Measurements from ENCODE around the gene PRAMEF5. TPM values are rescaled to one million over a fixed set of nuclear protein-coding genes. Genes with fewer than 3 reads are reported as not detected.
"Not testable (repeated sequence)": the region's sequence is repeated elsewhere in the genome, so short reads cannot be mapped to it uniquely, and the experiment has no call there.

PRAMEF5 gene
- total and polyA plus RNA-seq, 2 donors (not counting 1 experiment from before 2014, with no cell fraction given) = not detected

DNA sequence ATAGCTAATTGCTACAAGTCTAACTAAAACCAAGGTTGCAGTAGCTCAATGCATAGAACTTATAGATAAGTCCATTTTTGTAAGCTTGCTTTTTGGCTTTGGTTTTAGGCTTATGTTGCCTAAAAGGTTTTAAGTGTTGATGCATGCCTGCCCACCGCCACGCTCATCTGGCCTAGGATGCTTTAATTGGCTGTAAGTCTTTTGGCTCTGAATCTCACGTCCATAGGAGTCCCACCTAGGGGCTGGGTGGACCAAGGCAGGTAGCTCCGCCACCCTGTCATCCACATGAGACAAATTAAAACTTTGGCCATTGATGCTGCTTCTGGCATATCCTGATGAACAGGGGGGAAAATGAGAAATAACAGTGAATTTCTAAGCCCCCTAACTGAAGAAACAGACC, 16.4 kb upstream of the PRAMEF5 start:
- not testable (repeated sequence) for H3K4me3 Mint-ChIP-seq

GRCh38 chr1:13239633-13240032, 14.4 kb upstream of the PRAMEF5 start:
- H3K27me3 ChIP-seq (replicated peaks in 1 of 4; ENCODE audit: control extremely low read depth in 1 of 4, control insufficient read depth in 3 of 4, insufficient read depth in 4 of 4, low read length in 3 of 4); H3K4me2 ChIP-seq (replicated peaks; ENCODE audit: low read depth, low read length, poor library complexity, severe bottlenecking); H3K4me3 Mint-ChIP-seq; H3K36me3 ChIP-seq (replicated peaks in 1 of 2; ENCODE audit: control extremely low read depth in 1 of 2, control insufficient read depth in 1 of 2, extremely low read depth in 1 of 2, insufficient read depth in 2 of 2, low read length in 1 of 2); H4K20me1 ChIP-seq (ENCODE audit: control insufficient read depth, insufficient read depth, low read length, poor library complexity, severe bottlenecking); H3K9me3 ChIP-seq (ENCODE audit: control extremely low read depth in 1 of 3, control insufficient read depth in 2 of 3, insufficient read depth in 1 of 3, low read length in 2 of 3); H3K4me3 ChIP-seq (ENCODE audit: control extremely low read depth in 1 of 5, extremely low read depth in 1 of 5, insufficient read depth in 1 of 5, low read depth in 2 of 5, low read length in 4 of 5); H2AFZ ChIP-seq (ENCODE audit: insufficient read depth, low read depth, low read length, poor library complexity, severe bottlenecking); H3K4me1 ChIP-seq (ENCODE audit: control insufficient read depth in 2 of 2, insufficient read depth in 2 of 2, low read length in 2 of 2); POLR2A ChIA-PET; H3K9me3 Mint-ChIP-seq (ENCODE audit: insufficient read depth); intact Hi-C loops (cut with micrococcal nuclease); DNase-seq; H3K27me3 Mint-ChIP-seq; H3K79me2 ChIP-seq (ENCODE audit: control insufficient read depth, insufficient read depth, low read length); H3K27ac ChIP-seq (ENCODE audit: low read length in 2 of 2); H3K4me1 Mint-ChIP-seq; ATAC-seq (ENCODE audit: low read depth); H3K9ac ChIP-seq (ENCODE audit: low read length); H3K27ac Mint-ChIP-seq: not testable (repeated sequence)
- 90% methylated on average over 4 of the region's 4 CpGs for WGBS (ENCODE audit: insufficient coverage)
- CTCF ChIA-PET = interaction anchor here (0.7 kb wide), 1 partner anchor 10 kb away, joined by 3 read pairs; no protein-coding TSS in a partner anchor

More for the DNA sequence above, 16.4 kb upstream of the PRAMEF5 start:
- H4K20me1 ChIP-seq (ENCODE audit: control insufficient read depth, insufficient read depth, low read length, poor library complexity, severe bottlenecking); H3K27ac Mint-ChIP-seq; H3K4me1 Mint-ChIP-seq; DNase-seq; H3K4me1 ChIP-seq (ENCODE audit: control insufficient read depth in 2 of 2, insufficient read depth in 2 of 2, low read length in 2 of 2); H3K27ac ChIP-seq (ENCODE audit: low read length in 2 of 2); H3K79me2 ChIP-seq (ENCODE audit: control insufficient read depth, insufficient read depth, low read length); CTCF ChIA-PET; intact Hi-C loops (cut with micrococcal nuclease); H2AFZ ChIP-seq (ENCODE audit: insufficient read depth, low read depth, low read length, poor library complexity, severe bottlenecking); POLR2A ChIA-PET; H3K27me3 Mint-ChIP-seq; H3K27me3 ChIP-seq (replicated peaks in 1 of 4; ENCODE audit: control extremely low read depth in 1 of 4, control insufficient read depth in 3 of 4, insufficient read depth in 4 of 4, low read length in 3 of 4); H3K4me2 ChIP-seq (replicated peaks; ENCODE audit: low read depth, low read length, poor library complexity, severe bottlenecking); H3K9me3 ChIP-seq (ENCODE audit: control extremely low read depth in 1 of 3, control insufficient read depth in 2 of 3, insufficient read depth in 1 of 3, low read length in 2 of 3); H3K9ac ChIP-seq (ENCODE audit: low read length); H3K9me3 Mint-ChIP-seq (ENCODE audit: insufficient read depth); ATAC-seq (ENCODE audit: low read depth); H3K4me3 ChIP-seq (ENCODE audit: control extremely low read depth in 1 of 5, extremely low read depth in 1 of 5, insufficient read depth in 1 of 5, low read depth in 2 of 5, low read length in 4 of 5); H3K36me3 ChIP-seq (replicated peaks in 1 of 2; ENCODE audit: control extremely low read depth in 1 of 2, control insufficient read depth in 1 of 2, extremely low read depth in 1 of 2, insufficient read depth in 2 of 2, low read length in 1 of 2): not testable (repeated sequence)
- 77% methylated on average over 3 of the region's 4 CpGs for WGBS (ENCODE audit: insufficient coverage)

DNA sequence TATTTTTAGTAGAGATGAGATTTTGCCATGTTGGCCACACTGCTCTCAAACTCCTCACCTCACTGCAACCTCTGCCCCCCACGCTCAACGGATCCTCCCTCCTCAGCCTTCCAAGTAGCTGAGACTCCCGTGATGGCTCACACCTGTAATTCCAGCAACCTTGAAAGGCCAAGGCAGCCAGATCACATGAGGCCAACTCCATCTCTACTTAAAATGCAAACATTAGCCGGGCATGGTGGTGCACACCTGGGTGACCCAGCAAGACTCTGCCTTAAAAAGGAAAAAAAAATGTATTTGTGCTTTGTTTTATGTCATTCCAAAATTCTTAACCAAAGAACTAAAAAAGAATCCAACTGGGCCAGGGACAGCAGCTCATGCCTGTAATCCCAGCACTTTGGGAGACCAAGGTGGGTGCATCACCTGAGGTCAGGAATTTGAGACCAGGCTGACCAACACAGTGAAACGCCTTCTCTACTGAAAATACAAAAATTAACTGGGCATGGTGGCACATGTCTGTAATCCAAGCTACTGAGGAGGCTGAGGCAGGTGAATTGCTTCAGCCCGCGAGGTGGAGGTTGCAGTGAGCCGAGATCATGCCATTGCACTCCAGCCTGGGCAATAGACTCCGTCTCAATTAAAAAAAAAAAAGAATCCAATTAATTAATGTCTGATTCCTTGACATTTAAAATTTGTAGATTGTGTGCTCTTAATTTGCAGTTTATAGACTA, 10.3 kb upstream of the PRAMEF5 start:
- H3K9me3 ChIP-seq (ENCODE audit: control extremely low read depth in 1 of 3, control insufficient read depth in 2 of 3, insufficient read depth in 1 of 3, low read length in 2 of 3); H3K9ac ChIP-seq (ENCODE audit: low read length); H3K27ac Mint-ChIP-seq; H3K4me1 ChIP-seq (ENCODE audit: control insufficient read depth in 2 of 2, insufficient read depth in 2 of 2, low read length in 2 of 2); H3K4me3 ChIP-seq (ENCODE audit: control extremely low read depth in 1 of 5, extremely low read depth in 1 of 5, insufficient read depth in 1 of 5, low read depth in 2 of 5, low read length in 4 of 5); H4K20me1 ChIP-seq (ENCODE audit: control insufficient read depth, insufficient read depth, low read length, poor library complexity, severe bottlenecking); H3K27me3 Mint-ChIP-seq; H3K36me3 ChIP-seq (replicated peaks in 1 of 2; ENCODE audit: control extremely low read depth in 1 of 2, control insufficient read depth in 1 of 2, extremely low read depth in 1 of 2, insufficient read depth in 2 of 2, low read length in 1 of 2); H3K4me1 Mint-ChIP-seq; POLR2A ChIA-PET; H3K27ac ChIP-seq (ENCODE audit: low read length in 2 of 2); CTCF ChIA-PET; DNase-seq; ATAC-seq (ENCODE audit: low read depth); H3K4me3 Mint-ChIP-seq; intact Hi-C loops (cut with micrococcal nuclease); H3K27me3 ChIP-seq (replicated peaks in 1 of 4; ENCODE audit: control extremely low read depth in 1 of 4, control insufficient read depth in 3 of 4, insufficient read depth in 4 of 4, low read length in 3 of 4); H3K79me2 ChIP-seq (ENCODE audit: control insufficient read depth, insufficient read depth, low read length); H2AFZ ChIP-seq (ENCODE audit: insufficient read depth, low read depth, low read length, poor library complexity, severe bottlenecking); H3K9me3 Mint-ChIP-seq (ENCODE audit: insufficient read depth); H3K4me2 ChIP-seq (replicated peaks; ENCODE audit: low read depth, low read length, poor library complexity, severe bottlenecking): not testable (repeated sequence)
- 83% methylated on average over 6 of the region's 9 CpGs for WGBS (ENCODE audit: insufficient coverage)

DNA sequence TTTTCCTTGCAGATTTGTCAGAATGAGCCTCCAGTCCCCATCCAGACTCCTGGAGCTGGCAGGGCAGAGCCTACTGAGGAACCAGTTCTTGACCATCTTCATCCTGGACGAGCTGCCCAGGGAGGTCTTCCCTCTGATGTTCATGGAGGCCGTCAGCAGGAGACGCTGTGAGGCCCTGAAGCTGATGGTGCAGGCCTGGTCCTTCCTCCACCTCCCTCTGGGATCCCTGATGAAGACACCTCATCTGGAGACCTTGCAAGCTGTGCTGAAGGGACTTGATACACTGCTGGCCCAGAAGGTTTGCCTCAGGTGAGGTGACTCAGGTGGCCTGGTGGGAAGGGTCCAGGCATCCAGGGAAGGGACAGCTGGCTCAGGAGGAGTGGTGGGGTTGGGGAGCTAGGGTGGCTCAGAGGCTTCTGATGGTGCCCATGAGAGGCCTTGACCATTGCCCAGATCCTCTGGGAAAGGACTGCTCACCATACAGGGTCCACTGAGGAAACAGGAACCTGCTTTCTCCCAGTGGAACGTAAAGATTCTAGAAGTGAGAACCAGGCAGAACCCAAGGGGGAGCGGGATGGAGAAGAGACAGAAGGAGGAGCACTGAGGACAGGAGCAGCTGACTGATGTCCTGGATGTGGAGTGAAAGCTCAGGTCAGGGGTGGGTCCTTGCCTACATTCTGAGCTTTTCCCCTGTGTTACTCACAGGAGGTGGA, 8.0 kb upstream of the PRAMEF5 start:
- 76% methylated on average over 5 of the region's 5 CpGs for WGBS (ENCODE audit: insufficient coverage)
- H3K9ac ChIP-seq (ENCODE audit: low read length) = not testable (repeated sequence)

More for the DNA sequence above, 8.0 kb upstream of the PRAMEF5 start:
- H3K27ac ChIP-seq (ENCODE audit: low read length in 2 of 2); CTCF ChIA-PET; H3K4me2 ChIP-seq (replicated peaks; ENCODE audit: low read depth, low read length, poor library complexity, severe bottlenecking); H3K9me3 ChIP-seq (ENCODE audit: control extremely low read depth in 1 of 3, control insufficient read depth in 2 of 3, insufficient read depth in 1 of 3, low read length in 2 of 3); ATAC-seq (ENCODE audit: low read depth); H3K27me3 Mint-ChIP-seq; H3K4me1 ChIP-seq (ENCODE audit: control insufficient read depth in 2 of 2, insufficient read depth in 2 of 2, low read length in 2 of 2); H3K4me3 ChIP-seq (ENCODE audit: control extremely low read depth in 1 of 5, extremely low read depth in 1 of 5, insufficient read depth in 1 of 5, low read depth in 2 of 5, low read length in 4 of 5); H4K20me1 ChIP-seq (ENCODE audit: control insufficient read depth, insufficient read depth, low read length, poor library complexity, severe bottlenecking); H3K36me3 ChIP-seq (replicated peaks in 1 of 2; ENCODE audit: control extremely low read depth in 1 of 2, control insufficient read depth in 1 of 2, extremely low read depth in 1 of 2, insufficient read depth in 2 of 2, low read length in 1 of 2); H3K9me3 Mint-ChIP-seq (ENCODE audit: insufficient read depth); H3K4me3 Mint-ChIP-seq; H3K27me3 ChIP-seq (replicated peaks in 1 of 4; ENCODE audit: control extremely low read depth in 1 of 4, control insufficient read depth in 3 of 4, insufficient read depth in 4 of 4, low read length in 3 of 4); POLR2A ChIA-PET; H3K4me1 Mint-ChIP-seq; H3K79me2 ChIP-seq (ENCODE audit: control insufficient read depth, insufficient read depth, low read length); intact Hi-C loops (cut with micrococcal nuclease); H2AFZ ChIP-seq (ENCODE audit: insufficient read depth, low read depth, low read length, poor library complexity, severe bottlenecking); DNase-seq; H3K27ac Mint-ChIP-seq: not testable (repeated sequence)

Measured in B cell (primary cell).